HG03575 (cell line): ENCODE results near the gene EDN1.
"Not testable (repeated sequence)": the region's sequence is repeated elsewhere in the genome, so short reads cannot be mapped to it uniquely, and the experiment has no call there.

Source experiments
- ATAC-seq: cut with Tn5 transposase; IDR thresholded peaks from one replicate; pipeline ENCODE4 v1.9.1; 2021; ENCODE audit not compliant: unreplicated experiment, insufficient number of reproducible peaks, low FRiP score; ENCODE audit errors: extremely low read depth

Gene EDN1

DNA sequence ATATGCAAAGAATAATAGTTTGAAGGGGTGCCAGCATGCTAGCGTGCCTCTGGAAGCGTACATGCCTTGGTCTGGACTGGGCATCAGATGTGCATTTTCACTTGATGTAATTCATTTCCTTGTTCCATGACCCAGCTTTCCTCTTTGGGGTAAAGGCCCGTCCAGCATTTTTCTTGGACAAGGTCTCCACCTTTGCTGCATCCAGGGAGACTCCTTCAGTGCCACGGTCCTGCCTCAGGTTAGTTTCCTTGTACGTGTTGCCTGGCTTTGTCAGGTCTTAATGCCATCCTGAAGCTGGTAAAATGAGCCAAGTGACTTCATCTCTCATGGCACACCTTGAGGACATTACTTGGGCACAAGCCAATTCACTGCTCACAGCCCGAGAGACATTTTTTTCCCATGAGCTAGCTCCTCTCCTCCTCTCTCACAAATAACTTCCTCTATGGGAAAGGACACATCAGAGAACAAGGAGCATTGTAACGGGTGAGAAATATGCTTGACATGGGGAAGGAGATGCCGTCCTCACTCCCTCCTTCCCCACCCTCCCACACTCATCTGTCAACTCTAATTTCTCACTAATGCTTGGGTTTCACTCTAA, 23.9 kb downstream of the EDN1 start:
- ATAC-seq, result no peak

- no peak for ATAC-seq
Measured at GRCh38 chr6:12314751-12315150, 24.6 kb downstream of the EDN1 start.

- no peak for ATAC-seq
Measured at GRCh38 chr6:12315292-12316081, 25.3 kb downstream of the EDN1 start.

DNA sequence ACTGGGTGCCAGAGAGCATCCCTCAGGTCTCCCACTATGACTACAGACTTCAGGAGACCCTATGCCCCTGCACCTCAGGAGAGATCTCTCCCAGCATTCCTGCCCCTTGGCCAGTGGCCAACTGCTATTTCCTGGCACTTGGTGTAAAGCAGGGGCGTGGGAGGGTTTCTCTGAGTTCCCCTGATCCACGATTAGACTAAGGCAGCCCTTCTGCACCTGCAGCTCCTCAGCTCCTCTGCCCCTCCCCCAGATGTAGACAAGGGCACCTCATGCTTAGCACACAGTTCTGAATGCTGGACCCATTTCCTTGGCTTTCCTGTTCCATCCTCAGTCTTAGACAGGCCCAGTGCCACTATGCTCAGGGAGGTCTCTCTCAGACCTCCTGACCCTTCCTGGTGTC, 28.6 kb downstream of the EDN1 start:
- ATAC-seq, result no peak

DNA sequence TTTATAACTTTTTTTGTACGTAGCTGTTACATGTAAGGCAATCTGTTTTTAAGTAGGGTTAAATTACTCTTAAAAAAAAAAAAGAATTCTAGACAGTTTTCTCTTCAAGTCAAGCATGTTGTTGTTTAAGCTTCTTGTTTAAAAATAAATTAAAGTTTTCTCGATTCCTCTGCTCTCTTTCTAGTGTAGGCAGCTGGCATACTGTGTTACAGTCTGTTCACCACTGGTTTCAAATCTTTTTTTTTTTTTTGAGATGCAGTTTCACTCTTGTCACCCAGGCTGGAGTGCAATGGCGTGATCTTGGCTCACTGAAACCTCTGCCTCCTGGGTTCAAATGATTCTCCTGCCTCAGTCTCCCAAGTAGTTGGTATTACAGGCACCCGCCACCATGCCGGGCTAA, 29.9 kb downstream of the EDN1 start:
- ATAC-seq, result not testable (repeated sequence)

DNA sequence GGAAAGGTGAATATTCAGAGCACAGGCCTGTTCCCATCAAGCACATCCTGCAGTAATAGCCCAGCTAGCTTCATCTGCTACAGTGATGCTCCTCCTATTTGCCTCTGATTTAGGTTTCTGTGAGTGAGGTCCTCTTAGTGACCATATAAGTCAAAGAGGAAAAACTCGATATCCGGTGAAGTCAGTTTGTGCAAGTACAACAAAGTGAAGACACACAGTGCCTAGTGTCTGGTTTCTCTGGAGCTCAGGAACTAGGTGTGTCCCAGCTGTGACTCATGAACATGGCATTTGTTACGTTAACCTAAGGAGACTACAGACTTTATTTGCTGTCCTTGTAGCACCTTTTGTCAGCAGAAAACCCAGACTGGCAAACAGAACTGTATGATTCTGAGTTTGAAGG, 33.9 kb downstream of the EDN1 start:
- no peak for ATAC-seq

DNA sequence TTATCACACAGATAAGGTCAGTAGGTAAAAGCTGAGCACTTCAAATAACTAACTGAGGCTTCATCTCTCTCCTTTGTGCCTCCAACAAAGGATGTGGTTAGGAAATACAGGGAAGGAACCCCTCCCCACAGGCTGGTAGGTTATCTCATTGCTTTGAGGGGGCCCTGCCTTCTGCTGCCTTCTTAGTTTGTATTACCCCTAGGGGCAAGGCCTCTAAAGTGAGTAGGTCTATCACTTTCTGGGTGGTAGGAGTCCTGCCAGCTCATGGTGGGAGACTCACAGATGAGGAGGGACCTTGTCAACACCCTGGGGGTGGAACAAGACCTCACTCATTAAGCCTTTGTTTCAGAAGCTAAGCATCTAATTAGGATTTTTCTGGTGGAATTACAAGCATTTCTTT, 34.6 kb downstream of the EDN1 start:
- ATAC-seq, result no peak

- no peak for ATAC-seq
Measured at GRCh38 chr6:12325872-12326271, 35.7 kb downstream of the EDN1 start.

DNA sequence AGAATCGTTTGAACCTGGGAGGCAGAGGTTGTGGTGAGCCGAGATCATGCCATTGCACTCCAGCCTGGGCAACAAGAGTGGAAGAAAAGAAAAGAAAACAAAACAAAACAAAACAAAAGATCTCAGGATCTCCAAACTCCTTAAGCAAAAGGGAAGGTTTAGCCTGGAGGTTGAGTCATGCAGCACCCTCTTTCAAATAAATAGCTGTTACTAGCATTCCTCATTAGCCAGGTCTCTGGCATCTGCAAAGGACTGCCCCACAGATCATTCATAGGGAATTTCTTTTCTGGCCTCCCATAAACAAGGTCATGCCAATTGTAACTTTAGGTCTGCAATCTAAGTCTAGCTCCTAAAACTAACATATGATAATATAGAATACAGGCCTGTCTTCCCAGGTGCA, 37.2 kb downstream of the EDN1 start:
- ATAC-seq, result no peak

DNA sequence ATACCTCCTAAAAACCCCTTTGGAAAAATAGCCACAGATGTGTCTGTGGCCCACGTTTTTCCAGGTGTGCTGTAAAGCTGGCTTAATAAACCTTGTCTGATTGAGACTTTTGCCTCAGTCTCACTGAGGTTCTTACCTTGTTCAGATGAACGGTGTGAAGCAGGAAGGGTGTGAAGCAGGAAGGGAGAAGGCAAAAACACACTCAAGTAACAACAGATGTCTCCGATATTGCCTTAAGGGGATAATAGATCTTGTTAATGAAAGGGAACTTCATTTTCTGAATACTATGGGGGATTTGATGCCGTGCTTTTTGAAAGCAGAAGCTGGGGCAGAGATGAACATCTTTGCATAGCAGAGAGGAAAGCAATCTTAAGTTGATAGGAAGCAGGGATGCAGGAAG, 37.8 kb downstream of the EDN1 start:
- no peak for ATAC-seq

DNA sequence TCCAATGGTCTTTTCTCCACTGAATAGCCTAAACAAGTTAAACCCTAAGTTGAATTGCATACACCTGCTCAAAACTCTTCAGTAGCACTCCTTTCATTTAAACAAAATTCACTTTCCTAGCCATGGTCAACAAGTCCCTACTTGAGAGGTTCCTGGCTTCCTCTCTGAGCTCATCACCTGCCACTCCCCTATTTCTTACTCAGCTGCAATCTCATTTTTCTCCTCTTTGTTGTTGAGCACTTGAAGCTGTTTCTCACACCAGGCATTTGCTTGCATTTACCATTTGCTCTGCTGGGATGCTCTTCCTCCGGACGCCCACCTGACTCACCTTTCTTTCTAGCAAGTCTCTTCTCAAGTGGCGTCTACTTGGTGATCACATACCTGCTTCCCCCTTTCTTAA, 38.5 kb downstream of the EDN1 start:
- no peak for ATAC-seq

DNA sequence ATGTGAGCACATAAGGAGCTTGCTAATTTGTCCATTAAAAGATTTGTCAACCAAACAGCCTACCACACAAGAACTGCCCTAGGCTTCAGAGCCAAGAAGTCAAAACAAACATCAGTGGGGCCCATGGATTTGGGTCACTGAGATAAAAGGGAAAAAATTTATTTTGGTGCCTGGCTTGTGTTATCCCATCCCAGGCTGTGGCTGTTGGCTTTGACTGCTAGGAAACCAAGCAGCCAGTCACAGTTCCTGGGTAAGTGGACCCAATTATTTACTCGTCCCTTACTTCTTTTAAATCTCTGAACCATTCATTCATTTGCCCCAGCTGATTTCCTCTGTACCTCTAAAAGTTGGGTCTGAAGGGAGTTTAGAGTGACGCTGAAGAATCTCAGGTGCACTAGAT, 41.3 kb downstream of the EDN1 start:
- no peak for ATAC-seq

- no peak for ATAC-seq
Measured at GRCh38 chr6:12331951-12332749, 42.0 kb downstream of the EDN1 start.

DNA sequence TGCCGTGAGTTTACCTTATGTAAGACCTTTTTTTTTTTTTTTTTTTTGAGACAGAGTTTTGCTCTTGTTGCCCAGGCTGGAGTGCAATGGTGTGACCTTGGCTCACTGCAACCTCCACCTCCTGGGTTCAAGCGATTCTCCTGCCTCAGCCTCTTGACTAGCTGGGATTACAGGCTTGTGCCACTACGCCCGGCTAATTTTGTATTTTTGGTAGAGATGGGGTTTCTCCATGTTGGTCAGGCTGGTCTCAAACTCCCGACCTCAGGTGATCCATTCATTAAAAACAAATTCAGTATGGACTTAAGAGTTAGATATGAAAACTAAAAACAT, 42.6 kb downstream of the EDN1 start:
- ATAC-seq, result not testable (repeated sequence)

GRCh38 chr6:12333128-12333527, 43.0 kb downstream of the EDN1 start:
- ATAC-seq, result no peak

DNA sequence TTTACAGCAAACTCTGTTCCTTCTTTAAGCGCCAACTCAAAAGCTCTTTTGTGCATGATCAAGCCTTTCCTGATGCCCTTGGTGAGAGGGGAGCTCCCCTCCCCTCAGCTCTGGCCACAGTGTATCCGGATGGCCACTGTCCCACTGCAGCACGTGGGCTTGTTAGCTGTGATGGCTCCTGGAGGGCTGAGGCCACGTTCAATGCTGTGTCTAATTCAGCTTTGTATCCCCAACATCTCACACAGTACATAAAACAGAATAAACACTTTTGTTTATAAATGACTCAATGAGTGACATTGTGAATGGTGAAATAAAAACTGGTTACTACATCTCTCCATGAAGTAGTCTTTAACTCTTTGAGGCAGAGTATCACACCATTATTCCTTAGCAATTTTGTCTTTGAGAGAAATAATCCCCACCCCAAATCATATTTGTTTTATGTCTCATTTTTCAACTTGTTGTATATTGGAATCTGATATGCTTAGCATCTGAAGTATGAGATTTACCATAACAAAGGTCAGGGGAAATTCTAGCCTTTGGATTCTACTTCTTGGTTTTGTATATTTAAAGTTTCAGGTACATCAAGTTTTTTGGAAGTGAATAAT, 44.5 kb downstream of the EDN1 start:
- no peak for ATAC-seq

DNA sequence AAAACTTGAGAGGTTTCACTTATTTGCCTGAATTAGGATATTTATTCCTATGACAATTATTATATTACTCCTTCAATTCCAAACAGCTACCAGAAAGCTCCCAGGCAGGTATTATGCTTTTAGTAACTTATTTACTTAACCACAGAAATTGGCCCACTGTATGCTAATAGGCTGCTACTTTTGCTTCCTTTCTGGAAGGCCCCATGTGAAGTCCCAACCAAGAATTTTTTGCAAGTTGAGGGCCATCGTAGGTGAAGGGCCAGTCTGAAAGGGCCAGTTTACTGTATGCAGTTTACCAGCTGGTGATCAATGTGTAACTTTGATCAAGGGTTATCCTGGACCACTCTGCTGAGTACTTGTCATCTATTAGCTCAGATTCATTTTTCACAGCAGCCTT, 45.0 kb downstream of the EDN1 start:
- no peak for ATAC-seq

- ATAC-seq, result no peak
Measured at GRCh38 chr6:12335717-12336116, 45.6 kb downstream of the EDN1 start.

GRCh38 chr6:12336121-12336971, 46.2 kb downstream of the EDN1 start:
- ATAC-seq, result no peak
